Measurements from ENCODE around the gene MT1A. TPM values are rescaled to one million over a fixed set of nuclear protein-coding genes. Genes with fewer than 3 reads are reported as not detected.

MT1A gene
- total RNA-seq = 7.5 TPM in 1 of 2 replicates, not detected in the other

DNA sequence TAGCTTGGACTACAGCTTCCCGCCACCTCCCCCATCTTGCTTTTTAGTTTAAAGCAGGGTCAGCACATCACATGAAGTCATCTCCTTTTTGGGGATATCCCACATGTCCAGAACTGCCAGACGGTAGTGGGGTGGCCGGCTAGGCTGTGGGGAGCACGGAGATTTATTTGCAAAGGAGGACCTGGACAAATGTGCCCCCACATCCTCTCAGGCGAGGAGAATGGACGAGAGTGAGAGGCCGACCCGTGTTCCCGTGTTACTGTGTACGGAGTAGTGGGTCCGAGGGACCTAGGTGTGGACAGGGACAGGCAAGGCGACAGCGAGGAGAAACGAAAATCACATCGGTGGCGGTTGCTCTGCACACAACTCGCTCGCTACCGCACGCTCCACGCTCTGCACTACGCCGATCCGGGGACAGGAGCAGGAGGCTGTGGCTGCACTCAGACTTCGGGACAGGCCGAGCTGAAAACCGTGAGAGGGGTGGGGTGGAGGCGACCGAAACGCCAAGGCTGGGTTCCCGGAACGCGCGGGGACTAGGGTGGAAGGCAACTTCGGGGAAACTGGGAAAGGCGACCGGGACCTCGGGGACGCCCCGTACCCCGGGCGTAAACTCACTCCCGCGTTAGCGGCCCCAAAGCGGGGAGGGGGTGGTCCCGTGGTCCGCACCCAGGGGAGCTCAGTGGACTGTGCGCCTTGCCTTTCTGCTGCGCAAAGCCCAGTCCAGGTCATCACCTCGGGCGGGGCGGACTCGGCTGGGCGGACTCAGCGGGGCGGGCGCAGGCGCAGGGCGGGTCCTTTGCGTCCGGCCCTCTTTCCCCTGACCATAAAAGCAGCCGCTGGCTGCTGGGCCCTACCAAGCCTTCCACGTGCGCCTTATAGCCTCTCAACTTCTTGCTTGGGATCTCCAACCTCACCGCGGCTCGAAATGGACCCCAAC is at the start of gene MT1A:
Gene MT1A (plus strand): TSS at position 853 of the 937 bp plus-strand sequence. CDS start 73 bp downstream, at position 926.

DNA sequence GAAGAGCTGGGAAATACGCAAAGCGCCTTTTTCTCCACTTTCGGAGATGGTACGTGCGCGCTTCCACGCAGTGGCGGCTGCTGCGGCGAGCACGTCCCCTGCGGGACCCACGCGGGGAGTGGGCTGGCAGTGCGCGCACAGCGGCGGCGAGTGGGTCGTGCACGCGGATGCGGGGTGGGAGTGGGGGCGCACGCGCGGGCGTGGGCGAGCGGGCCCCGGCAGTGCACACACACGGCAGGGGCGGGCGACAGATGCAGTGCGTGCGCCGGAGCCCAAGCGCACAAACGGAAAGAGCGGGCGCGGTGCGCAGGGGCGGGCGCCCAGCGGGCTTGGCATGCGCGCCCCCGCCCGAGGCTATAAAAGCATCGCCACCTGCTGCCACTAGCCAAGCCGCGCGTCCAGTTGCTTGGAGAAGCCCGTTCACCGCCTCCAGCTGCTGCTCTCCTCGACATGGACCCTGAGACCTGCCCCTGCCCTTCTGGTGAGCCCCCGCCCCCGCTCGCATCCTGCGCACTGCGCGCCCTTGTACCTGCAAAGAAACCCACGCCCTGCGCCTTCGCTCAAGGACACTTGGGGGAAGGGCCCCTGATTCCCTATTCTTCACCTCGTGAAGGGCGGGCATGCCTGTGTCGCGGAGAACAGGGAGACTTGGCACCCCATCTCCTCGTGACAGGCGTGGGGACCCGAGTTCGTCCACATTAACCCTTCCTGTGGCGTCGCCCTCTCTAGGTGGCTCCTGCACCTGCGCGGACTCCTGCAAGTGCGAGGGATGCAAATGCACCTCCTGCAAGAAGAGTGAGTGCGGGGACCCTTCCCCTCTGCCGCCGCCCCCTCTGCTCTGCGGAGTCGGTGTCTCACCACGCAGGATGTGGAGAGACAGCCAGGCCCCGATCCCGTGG is 49.1 kb upstream of the MT1A start, which contains the start of gene MT3:
Gene MT3 (plus strand): TSS at position 388 of the 899 bp plus-strand sequence. CDS start 63 bp downstream, at position 451.

DNA sequence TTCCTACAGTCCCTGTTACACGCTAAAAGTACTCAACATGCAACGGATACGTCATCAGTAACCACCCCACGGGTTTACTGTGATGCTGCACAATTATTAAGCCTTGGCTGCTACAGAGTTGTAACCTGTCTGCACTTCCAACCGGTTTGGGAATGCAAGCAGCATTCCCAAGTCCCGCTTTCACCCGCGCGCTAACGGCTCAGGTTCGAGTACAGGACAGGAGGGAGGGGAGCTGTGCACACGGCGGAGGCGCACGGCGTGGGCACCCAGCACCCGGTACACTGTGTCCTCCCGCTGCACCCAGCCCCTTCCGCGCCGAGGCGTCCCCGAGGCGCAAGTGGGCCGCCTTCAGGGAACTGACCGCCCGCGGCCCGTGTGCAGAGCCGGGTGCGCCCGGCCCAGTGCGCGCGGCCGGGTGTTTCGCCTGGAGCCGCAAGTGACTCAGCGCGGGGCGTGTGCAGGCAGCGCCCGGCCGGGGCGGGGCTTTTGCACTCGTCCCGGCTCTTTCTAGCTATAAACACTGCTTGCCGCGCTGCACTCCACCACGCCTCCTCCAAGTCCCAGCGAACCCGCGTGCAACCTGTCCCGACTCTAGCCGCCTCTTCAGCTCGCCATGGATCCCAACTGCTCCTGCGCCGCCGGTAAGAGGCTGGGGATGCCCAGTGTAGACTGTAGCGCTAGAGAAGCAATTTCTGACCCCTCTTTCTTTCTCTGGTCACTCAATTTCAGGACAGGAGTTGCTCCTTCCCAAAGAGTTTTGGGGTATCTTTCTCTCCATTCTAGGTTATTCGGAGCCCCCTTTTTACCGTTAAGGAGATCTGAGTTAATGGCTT is 30.2 kb upstream of the MT1A start, which contains the start of gene MT2A:
Gene MT2A (plus strand): TSS at position 542 of the 833 bp plus-strand sequence. CDS start 72 bp downstream, at position 614.

DNA sequence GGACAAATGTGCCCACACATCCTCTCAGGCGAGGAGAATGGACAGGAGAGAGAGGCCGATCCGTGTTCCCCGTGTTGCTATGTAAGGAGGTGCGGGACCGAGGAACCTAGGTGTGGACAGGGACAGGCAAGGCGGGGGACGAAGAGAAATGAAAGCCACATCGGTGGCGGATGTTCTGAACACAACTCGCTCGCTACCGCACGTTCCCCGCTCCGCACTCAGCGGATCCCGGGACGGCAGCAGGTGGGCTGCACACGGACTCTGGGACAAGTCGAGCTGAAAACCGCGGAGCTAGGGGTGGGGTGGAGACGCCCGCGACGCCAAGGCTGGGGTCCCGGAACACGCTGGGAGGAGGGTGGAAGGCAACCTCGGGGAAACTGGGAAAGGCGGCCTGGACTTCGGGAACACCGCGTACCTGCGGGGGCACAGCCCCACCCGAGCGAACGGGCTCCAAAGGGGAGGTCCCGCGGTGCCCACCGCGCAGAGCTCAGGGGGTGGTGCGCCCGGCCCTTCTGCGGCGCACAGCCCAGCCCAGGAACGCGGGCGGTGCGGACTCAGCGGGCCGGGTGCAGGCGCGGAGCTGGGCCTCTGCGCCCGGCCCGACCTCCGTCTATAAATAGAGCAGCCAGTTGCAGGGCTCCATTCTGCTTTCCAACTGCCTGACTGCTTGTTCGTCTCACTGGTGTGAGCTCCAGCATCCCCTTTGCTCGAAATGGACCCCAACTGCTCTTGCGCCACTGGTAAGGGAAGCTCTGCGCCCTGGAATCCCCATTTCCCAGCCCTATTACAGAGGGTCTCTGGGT is 13.1 kb upstream of the MT1A start, which contains the start of gene MT1E:
Gene MT1E (plus strand): TSS at position 642 of the 803 bp plus-strand sequence. CDS start 71 bp downstream, at position 713.

DNA sequence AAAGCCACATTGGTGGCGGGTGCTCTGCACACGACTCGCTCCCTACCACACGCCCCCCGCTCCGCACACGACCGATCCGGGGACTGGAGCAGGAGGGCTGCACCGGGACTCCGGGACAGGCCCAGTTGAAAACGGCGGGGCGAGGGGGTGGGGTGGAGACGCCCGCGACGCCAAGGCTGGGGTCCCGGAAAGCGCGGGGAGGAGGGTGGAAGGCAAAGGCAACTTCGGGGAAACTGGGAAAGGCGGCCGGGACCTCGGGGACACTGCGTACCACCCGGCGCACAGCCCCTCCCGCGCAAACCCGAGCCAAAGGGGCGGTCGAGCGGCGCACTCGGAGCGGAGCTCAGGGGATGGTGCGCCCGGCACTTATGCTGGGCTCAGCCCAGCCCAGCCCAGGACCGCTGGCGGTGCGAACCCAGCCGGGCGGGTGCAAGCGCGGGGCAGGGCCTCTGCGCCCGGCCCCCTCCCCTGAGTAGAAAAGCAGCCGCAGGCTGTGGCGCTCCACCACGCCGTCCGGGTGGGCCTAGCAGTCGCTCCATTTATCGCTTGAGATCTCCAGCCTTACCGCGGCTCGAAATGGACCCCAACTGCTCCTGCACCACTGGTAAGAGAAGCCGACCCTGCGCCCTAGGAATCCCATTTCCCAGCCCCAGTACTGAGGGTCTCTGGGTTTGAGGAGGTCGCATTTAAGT is 6.2 kb upstream of the MT1A start, which contains the start of gene MT1M:
Gene MT1M (plus strand): TSS at position 504 of the 692 bp plus-strand sequence. CDS start 73 bp downstream, at position 577.

DNA sequence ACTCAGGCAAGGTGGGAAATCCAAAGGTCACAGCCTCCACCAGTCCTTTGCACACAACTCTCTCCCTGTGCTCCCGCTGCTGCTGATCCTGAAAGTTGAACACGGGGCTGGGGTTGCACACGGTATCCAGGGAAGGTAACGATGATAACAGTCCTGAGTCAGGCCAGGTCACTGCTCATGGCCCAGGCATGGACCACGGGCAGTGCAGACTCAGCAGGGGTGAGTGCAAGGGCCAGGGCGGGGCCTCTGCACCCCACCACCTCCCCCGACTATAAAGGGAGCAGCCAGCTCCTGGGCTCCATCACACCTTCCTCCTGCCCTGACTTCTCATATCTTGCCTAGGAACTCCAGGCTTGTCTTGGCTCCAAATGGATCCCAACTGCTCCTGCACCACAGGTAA is 13.1 kb downstream of the MT1A start, which contains the start of gene MT1B:
Gene MT1B (plus strand): TSS at position 301 of the 400 bp plus-strand sequence. CDS start 68 bp downstream, at position 369.

DNA sequence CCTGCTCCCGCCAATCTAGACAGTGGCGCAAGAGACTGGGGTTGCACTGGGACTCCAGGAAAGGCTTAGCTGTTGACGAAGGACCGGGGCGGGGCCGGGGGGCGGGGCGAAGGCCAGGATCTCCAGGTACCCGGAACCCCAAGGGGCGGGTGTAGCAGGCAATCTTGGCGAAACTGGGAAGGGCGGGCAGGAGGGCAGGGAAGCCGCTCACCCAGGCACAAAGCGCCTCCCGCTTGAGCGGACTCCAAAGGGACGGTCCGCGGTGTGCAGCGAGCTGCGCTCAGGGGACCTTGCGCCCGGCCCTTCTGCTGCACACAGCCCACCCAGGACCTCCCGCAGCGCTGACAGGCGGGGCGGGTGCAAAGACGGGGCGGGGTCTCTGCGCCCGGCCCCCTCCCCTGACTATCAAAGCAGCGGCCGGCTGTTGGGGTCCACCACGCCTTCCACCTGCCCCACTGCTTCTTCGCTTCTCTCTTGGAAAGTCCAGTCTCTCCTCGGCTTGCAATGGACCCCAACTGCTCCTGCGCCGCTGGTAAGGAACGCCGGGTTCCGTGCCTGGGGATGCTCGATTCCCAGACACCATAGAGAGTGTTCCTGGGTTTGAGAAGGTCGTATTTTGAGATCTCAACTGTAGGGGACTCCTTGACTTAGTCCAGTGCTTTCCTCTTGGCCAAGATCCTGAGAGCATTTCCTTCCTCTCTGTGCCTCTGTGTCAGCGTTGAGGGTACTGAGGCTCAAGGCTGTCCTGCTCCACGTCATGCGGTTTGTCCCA is 19.3 kb downstream of the MT1A start, which contains the start of gene MT1F:
Gene MT1F (plus strand): TSS at position 405 of the 772 bp plus-strand sequence. CDS start 100 bp downstream, at position 505.

DNA sequence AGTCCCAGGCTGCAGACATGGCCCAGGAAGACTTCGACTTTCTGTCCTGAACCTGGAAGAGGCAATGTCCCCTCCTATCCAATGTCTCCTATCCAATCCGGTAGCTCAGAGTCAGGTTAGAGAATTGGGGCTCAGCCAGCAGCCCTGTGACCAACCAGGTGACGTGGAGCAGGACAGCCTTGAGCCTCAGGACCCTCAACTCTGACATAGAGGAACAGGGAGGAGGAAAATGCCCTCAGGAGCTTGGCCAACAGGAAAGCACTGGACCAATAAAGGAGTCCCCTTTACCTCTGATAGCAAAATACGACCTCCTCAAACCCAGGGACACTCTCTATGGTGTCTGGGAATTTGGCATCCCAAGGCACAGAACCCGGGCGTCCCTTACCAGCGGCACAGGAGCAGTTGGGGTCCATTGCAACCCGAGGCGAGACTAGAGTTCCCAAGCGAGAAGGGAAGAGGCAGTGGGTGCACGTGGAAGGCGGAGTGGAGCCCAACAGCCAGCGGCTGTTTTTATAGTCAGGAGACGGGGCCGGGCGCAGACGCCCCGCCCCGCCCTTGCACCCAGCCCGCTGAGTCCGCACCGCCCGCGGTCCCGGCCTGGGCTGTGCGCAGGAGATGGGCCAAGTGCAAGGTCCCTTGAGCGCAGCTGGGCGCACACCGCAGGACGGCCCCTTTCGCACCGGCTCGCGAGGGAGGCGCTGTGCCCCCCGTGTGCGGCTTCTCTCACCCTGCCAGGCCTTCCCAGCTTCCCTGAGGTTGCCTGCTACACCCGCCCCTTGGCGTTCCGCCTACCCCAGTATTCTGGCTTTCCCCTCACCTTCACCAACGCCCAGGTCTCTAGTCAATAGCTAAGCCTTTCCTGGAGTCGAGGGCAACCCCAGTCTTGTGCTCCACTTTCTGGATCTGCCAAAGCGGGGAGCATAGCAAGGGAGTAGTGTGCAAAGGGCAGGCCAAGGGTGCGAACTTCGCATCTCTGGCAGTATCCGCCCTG is 29.4 kb downstream of the MT1A start, which contains the start of gene MT1G:
Gene MT1G (minus strand): TSS at position 485 of the 991 bp plus-strand sequence. CDS start 72 bp downstream, at position 413.

DNA sequence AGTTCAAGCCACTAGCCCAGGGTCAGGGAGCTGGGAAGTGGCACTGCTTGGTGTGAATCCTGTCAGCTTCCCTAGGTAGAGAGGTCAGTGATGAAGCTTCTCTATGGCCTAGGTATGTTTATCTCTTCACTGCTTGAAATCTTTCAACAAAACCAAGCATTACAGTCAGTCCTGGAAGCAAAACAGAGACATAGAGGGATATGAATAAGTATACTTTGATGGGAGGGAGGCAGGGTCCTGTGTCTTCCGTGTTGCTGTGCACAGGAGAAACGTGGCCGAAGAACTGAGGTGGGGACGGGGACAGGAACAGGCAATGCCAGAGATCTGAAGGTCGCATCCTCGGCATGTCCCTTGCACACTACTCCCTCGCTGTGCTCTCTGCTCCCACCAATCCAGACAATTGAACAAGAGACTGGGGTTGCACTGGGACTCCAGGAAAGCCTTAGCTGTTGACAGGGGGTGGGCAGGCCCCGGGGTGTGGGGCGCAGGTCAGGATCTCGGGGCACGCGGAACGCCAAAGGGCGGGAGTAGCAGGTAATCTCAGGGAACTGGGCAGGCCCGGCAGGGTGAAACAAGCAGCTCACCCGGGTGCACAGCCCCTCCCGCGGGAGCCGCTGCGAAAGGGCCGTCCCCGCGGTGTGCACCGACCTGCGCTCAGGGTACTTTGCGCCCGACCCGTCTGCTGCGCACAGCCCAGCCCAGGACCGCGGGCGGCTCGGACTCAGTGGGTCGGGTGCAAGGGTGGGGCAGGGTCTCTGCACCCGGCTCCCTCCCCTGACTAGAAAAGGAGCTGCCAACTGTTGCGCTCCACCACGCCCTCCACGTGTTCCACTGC is 30.8 kb downstream of the MT1A start, which contains the start of gene MT1H:
Gene MT1H (plus strand): TSS at position 810 of the 835 bp plus-strand sequence. CDS start 71 bp downstream, outside the sequence.

DNA sequence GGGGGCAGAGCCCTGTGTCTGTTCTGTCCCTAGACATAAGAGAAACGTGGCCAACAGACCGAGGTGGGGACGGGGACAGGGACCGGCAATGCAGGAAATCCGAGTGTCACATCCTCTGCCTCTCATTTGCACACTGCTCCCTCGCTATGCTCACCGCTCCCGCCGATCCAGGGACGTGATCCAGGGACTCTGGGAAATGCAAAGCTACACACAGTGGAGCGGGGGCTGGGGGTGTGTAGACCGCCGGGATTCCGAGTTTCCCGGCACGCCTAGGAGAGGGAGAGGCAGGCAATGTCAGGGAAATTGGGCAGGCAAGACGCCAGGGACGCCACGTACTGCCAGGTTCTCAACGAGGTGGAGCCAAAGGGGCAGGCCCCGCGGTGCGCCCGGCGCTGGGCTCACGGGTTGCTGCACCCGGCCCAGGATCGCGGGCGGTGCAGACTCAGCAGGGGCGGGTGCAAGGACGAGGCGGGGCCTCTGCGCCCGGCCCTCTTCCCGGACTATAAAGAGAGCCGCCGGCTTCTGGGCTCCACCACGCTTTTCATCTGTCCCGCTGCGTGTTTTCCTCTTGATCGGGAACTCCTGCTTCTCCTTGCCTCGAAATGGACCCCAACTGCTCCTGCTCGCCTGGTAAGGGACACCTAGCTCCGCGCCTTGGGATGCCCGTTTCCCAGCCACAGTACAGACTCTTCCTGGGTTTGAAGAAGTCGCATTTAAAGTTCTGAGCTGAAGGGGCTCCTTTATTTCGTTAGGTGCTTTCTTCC is 43.7 kb downstream of the MT1A start, which contains the start of gene MT1X:
Gene MT1X (plus strand): TSS at position 532 of the 764 bp plus-strand sequence. CDS start 71 bp downstream, at position 603.

Other genes with a start within 250 kb of the MT1A start
- gene AMFR, start 213.1 kb upstream of the MT1A start, total RNA-seq = 110 and 122 TPM in 2 replicates
- 26.3 and 56.8 TPM in 2 replicates for gene NUDT21, start 187.3 kb upstream of the MT1A start, total RNA-seq
- gene OGFOD1, start 187.1 kb upstream of the MT1A start, total RNA-seq = 19.8 and 38.9 TPM in 2 replicates
- gene BBS2, start 118.6 kb upstream of the MT1A start, total RNA-seq = 32.9 and 64.7 TPM in 2 replicates
- not detected in 2 replicates for gene MT4, start 73.6 kb upstream of the MT1A start, total RNA-seq
- gene MT3, start 49.1 kb upstream of the MT1A start, total RNA-seq = not detected in 2 replicates
- 54.8 and 134 TPM in 2 replicates for gene MT2A, start 30.1 kb upstream of the MT1A start, total RNA-seq
- gene MT1E, start 12.9 kb upstream of the MT1A start, total RNA-seq = 113 and 154 TPM in 2 replicates
- 0.82 TPM in 1 of 2 replicates, not detected in the other for gene MT1M, start 6.0 kb upstream of the MT1A start, total RNA-seq
- not detected in 2 replicates for gene MT1B, start 13.2 kb downstream of the MT1A start, total RNA-seq
- gene MT1F, start 19.3 kb downstream of the MT1A start, total RNA-seq = 2.0 TPM in 1 of 2 replicates, not detected in the other
- gene MT1G, start 29.4 kb downstream of the MT1A start, total RNA-seq = 0.70 and 7.8 TPM in 2 replicates
- gene MT1H, start 31.1 kb downstream of the MT1A start, total RNA-seq = not detected in 2 replicates
- 87.8 and 526 TPM in 2 replicates for gene MT1X, start 43.8 kb downstream of the MT1A start, total RNA-seq
- gene NUP93, start 91.5 kb downstream of the MT1A start, total RNA-seq = 23.4 and 23.7 TPM in 2 replicates
- not detected in 2 replicates for gene SLC12A3, start 226.5 kb downstream of the MT1A start, total RNA-seq

All from pericardium fibroblast (primary cell).